NCI-H460 (cell line): ENCODE data around the gene LDHD. TPM values are rescaled to one million over a fixed set of nuclear protein-coding genes. Genes with fewer than 3 reads are reported as not detected.
A peak's percentile ranks its signal among the peaks of the same experiment; 100 is the strongest.
"Not testable (repeated sequence)": the region's sequence is repeated elsewhere in the genome, so short reads cannot be mapped to it uniquely, and the experiment has no call there.

ENCODE experiments used
- DNase-seq: peaks from one replicate; pipeline ENCODE4 v3.0.0-alpha.2; 2016; ENCODE audit warnings: low read depth; ENCODE audit errors: extremely low read depth
- polyA plus RNA-seq: library from polyadenylated mRNA; depleted of rRNA; stranded (reverse); fragments of >200 nt; gene quantifications from 2 replicates; pipeline ENCODE4 v1.2.3, GENCODE V29; 2014; cell fraction: nucleus; rRNA removed
- total RNA-seq: library from RNA; depleted of rRNA; stranded (reverse); fragments of >200 nt; shearing (Covaris generic); gene quantifications from 2 replicates; pipeline ENCODE4 v1.2.3, GENCODE V29; 2014; rRNA removed

The LDHD gene
- 2.4 and 2.6 TPM in 2 replicates for total RNA-seq
- 7.7 and 13.0 TPM in 2 replicates for polyA plus RNA-seq

- peak; percentile 78 for DNase-seq
These were observed at the start of gene LDHD for GRCh38 chr16:75116081-75116910. LDHD (minus strand) TSS chr16:75116780; CDS start chr16:75116720, 60 bp downstream.

- DNase-seq = no peak
These were observed 43.8 kb upstream of the LDHD start for GRCh38 chr16:75160386-75160785.

- DNase-seq = no peak
These were observed 36.1 kb upstream of the LDHD start for GRCh38 chr16:75152635-75153034.

DNA sequence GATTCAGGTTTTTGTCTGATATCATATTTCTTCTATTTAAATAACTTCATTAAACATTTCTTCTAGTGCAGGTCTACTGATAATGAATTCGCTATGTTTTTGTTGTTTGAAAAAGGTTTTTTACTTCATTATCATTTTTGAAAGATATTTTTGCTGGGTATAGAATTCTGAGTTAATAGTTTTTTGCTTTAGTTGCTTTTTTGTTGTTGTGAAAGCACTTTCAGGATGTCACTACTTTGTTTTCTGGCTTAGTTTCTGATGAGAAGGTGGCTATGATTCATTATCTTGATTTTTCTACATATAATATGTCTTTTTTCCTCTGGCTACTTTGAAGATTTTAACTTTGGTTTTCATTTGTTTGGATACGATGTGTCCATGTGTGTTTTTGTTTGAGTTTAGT, 35.2 kb upstream of the LDHD start:
- DNase-seq = no peak

DNA sequence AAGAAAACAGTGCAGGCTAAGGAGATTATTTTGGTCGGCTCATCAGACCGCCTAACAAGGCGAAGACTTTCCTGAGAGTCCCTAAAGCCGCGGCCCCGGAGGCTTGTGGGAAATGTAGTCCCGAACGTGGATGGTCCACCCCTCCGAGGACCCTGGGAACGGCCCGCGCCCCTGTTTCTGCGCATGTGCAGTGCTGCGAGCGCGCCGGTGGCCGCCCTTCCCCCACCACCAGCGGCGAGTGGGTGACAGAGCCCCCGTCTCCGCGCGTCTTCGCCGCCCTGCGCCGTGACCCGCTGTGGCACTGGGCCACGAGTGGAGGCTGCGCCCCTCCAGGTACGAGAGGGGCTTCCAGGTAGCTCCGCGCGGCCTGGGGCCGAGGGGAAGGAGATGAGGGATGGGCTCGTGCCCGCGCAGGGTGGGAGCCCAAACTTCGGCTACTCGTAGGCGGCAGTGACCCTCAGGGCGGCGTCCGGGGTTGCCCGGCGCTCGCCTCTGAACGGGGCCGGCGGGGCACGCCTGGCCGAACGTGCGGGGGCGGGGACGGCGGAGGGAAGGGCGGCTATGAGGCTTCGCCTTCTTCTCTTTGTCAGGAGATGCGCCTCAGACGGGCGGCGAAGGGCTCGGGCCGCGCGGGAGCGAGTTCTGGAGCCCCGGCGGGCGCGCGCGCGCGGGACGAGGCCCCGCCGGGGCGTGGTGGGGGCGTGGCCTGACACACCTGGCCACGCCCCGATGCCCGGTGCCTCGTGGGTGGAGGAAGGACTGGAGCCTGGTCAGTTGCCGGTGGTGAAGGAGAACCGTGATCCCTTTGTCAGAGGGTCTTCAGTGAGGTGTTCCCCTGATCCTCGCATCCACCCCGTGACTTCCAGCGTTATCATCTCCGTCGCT, 32.0 kb upstream of the LDHD start, which contains the start of gene ZFP1:
Gene ZFP1 (plus strand): TSS at position 214 of the 885 bp plus-strand sequence. CDS start 4,428 bp downstream, outside the sequence.
- DNase-seq = peak; percentile 93

- no peak for DNase-seq
These were observed 31.4 kb upstream of the LDHD start for GRCh38 chr16:75147968-75148310.

DNA sequence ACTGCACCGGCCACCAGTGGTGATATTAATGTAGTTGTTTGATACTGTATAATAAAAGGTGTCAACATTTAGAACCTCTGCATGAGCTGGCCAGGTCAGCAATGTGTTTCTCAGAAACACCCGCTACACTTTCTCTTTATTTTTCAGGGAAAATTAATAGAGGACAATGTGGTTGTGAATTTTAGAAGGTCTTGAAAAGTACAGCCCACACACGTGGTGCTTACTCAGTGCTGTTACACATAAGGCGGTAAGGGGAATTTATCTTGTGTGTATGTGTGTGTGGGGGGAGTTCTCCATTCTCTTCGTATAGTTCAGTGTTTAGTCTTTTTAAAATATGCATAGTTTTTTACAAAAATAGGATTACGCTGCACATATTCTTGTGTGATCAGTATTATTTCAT, 27.4 kb upstream of the LDHD start:
- DNase-seq = no peak

DNA sequence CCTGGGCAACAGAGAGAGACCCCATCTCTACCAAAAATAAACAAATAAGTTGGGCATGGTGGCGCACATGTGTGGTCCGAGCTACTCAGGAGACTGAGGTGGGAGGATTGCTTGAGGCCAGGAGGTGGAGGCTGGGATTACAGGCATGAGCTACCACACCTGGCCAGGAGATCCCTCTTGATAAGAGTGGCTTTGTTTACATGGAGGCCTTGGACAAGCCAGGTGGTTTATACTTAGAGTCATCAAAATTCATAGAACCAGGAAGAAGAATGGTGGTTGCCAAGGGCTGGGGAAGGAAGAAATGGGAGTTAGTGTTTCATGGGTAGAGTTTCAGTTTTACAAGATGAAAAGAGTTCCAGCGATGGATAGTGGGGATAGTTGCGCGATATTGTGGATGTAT, 22.9 kb upstream of the LDHD start:
- no peak for DNase-seq

DNA sequence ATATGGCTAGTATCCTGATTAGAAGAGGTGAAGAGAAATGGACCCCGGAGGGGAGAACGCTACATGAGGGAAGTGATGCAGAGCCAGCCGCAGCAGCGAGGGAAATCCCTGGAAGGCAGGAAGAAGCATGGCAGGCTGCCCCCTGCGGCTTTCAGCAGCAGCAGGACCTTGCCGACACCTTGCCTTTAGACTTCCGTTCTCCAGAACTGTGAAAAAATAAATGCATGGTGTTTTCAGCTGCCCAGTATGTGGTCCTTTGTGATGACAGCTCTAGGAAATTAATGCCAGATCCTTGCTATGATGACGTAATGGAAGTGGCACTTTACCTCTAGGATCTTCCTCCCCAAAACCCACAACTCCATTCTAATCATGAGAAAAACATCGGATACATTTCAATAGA, 22.1 kb upstream of the LDHD start:
- DNase-seq = no peak

- no peak for DNase-seq
These were observed 21.7 kb upstream of the LDHD start for GRCh38 chr16:75138233-75138632.

GRCh38 chr16:75131081-75131480, 14.5 kb upstream of the LDHD start:
- no peak for DNase-seq

DNA sequence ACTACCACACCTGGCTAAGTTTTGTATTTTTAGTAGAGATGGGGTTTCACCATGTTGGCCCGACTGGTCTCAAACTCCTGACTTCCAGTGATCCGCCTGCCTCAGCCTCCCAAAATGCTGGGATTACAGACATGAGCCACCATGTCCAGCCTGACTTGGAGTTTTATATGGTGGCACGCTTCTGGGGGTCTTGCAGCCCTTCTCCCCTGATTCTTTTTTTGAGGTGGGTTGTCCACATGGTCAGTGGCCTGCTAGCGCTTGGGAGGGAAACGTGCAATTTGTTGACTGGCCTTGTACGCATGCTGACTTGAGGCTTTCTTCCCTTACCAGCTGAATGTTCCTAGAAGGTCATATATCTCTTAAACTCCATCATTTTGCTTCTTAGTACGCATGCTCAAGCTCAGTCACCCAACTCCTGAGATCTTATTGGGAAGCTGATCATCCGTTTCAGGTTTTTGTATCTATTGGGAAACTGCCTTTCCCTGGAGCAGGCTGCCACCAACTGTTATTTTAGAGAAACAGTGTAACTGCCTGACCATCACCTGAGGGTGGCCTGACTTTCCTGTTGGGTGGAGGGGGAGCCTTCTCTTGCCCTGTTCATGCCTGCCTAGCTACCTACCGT, 13.7 kb upstream of the LDHD start:
- no peak for DNase-seq

- not testable (repeated sequence) for DNase-seq
These were observed 13.0 kb upstream of the LDHD start for GRCh38 chr16:75129421-75130149.

DNA sequence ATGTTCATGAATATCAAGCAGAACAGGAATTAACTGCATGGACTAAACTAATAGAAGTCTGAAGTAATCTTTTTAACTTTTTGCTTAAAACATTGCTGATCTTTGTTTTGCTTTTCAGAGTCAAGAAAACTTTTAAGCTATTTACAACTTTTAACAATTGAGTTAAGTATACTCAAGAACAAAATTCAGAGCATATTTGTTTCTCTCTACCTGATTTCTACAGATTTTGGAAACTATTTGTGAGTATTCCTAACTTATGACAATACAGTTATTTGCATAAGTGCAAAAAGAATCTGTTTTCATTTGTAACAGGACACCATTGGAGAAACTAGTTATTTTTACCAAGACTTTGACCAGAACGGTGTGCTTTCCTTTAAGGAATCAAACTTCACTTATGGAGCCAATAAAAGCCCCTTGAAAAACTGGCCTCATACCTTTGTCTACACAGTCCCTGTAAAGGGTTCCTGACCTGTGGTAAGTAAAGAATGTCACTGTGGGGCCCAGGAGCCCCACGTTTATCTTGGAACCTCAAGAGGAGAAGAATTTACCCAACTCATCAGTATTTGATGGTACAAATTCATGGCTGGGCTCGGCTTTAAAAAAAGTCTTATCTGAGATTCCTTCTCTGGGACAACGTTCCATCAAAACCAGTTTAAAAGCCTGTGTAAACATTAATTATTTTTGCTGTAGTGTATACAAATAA, 11.3 kb upstream of the LDHD start:
- no peak for DNase-seq

DNA sequence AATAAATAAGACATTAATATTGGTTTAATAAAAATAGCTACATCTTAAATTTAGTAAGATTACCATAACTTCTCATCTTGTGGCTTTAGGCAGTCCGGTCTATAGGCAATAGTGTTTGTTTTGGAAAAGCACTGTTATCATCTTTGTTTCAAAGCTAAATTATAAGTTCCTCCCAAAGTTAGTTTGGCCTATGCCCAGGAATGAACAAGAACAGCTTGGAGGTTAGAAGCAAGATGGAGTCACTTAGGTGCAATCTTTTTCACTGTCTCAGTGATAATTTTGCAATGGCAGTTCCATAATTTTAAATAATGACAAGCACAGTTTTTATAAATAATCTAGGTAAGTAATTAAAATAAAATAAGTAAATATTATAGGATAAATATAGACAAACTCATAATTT, 6.0 kb upstream of the LDHD start:
- DNase-seq = no peak

DNA sequence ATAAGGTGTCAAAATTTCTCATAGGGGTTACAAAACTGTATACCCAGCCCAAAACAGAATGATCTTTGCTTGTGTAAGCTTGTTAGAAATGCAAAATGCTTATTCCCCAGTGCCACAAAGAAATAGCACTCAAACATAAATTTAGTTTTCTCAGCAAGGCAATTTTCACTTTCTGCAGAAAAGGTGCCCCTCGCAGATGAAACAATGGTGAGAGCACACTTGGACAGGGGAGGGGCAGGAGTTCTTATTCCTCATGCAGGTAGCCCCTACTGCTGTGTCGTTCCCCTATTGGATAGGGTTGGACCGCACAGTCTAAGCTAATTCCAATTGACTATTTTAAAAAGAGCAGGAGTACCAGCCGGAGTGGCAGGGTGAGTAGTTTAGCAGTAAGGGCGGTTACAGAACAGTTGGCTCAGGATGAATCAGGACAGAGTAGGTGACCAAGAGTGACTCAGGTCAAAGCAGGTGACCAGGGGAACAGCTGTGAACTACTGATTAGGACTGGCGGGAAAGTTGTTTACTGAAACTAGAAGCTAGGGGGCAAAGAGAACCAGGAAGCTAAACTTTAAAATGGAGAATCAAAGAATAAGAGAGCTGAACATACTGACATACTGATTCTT, 5.5 kb upstream of the LDHD start:
- no peak for DNase-seq

GRCh38 chr16:75120253-75120652, 3.7 kb upstream of the LDHD start:
- DNase-seq = no peak

GRCh38 chr16:75118943-75119539, 2.5 kb upstream of the LDHD start:
- DNase-seq = no peak

- no peak for DNase-seq
These were observed 298 bp upstream of the LDHD start for GRCh38 chr16:75116911-75117245.
